Measurements from ENCODE around the gene FARP1.

FARP1 gene

GRCh38 chr13:98467263-98467985 is 324.5 kb downstream of the FARP1 start:
- no peak overlapping the region for H3K9ac ChIP-seq
- no peak overlapping the region for H3K4me3 ChIP-seq (ENCODE audit: low read depth, low read length)
- H2AFZ ChIP-seq, result no peak overlapping the region
- TF ChIP-seq CTCF (IDR thresholded peaks at IDR 0.05), result no peak
- no peak overlapping the region for H3K4me2 ChIP-seq (ENCODE audit: low read length)
- no peaks in the 10 kb centered on the region for H3K9me3 ChIP-seq (ENCODE audit: control insufficient read depth, low read length)
- H3K36me3 ChIP-seq (ENCODE audit: control insufficient read depth, insufficient read depth, low read length), result no peaks in the 10 kb centered on the region
- no peak overlapping the region for H3K27ac ChIP-seq
- no peaks in the 10 kb centered on the region for H3K4me1 ChIP-seq
- H3K79me2 ChIP-seq, result no peaks in the 10 kb centered on the region
- H3K27me3 ChIP-seq (ENCODE audit: control insufficient read depth, insufficient read depth, low read length), result no peaks in the 10 kb centered on the region

- Histone ChIP-seq H3K79me2 (no peaks in the 10 kb centered on the region), H3K27ac (no peak overlapping the region), H3K27me3 (ENCODE audit: control insufficient read depth, insufficient read depth, low read length) (no peaks in the 10 kb centered on the region), H3K9me3 (ENCODE audit: control insufficient read depth, low read length) (no peaks in the 10 kb centered on the region), H3K4me3 (ENCODE audit: low read depth, low read length) (no peak overlapping the region), H3K4me2 (ENCODE audit: low read length) (no peak overlapping the region), H3K36me3 (ENCODE audit: control insufficient read depth, insufficient read depth, low read length) (no peaks in the 10 kb centered on the region), H3K9ac (no peak overlapping the region), H3K4me1 (no peaks in the 10 kb centered on the region), H2AFZ (no peak overlapping the region)
- TF ChIP-seq CTCF (IDR thresholded peaks at IDR 0.05), result no peak
Measured at GRCh38 chr13:98468361-98468760, 325.5 kb downstream of the FARP1 start.

GRCh38 chr13:98468929-98469328 is 326.0 kb downstream of the FARP1 start:
- TF ChIP-seq CTCF (IDR thresholded peaks at IDR 0.05), result no peak
- no peak overlapping the region for H3K9ac ChIP-seq
- no peak overlapping the region for H3K4me3 ChIP-seq (ENCODE audit: low read depth, low read length)
- H3K27ac ChIP-seq, result no peak overlapping the region
- no peaks in the 10 kb centered on the region for H3K27me3 ChIP-seq (ENCODE audit: control insufficient read depth, insufficient read depth, low read length)
- no peaks in the 10 kb centered on the region for H3K9me3 ChIP-seq (ENCODE audit: control insufficient read depth, low read length)
- H3K4me1 ChIP-seq, result no peaks in the 10 kb centered on the region
- H2AFZ ChIP-seq, result no peak overlapping the region
- peaks cover 5% of the 10 kb centered on the region for H3K79me2 ChIP-seq
- H3K4me2 ChIP-seq (ENCODE audit: low read length), result no peak overlapping the region
- no peaks in the 10 kb centered on the region for H3K36me3 ChIP-seq (ENCODE audit: control insufficient read depth, insufficient read depth, low read length)

- H3K79me2 ChIP-seq, result peaks cover 12% of the 10 kb centered on the region
- no peaks in the 10 kb centered on the region for H3K36me3 ChIP-seq (ENCODE audit: control insufficient read depth, insufficient read depth, low read length)
- TF ChIP-seq CTCF (IDR thresholded peaks at IDR 0.05), result no peak
- H3K4me1 ChIP-seq, result no peaks in the 10 kb centered on the region
- H3K9me3 ChIP-seq (ENCODE audit: control insufficient read depth, low read length), result no peaks in the 10 kb centered on the region
- H3K9ac ChIP-seq, result no peak overlapping the region
- no peak overlapping the region for H3K27ac ChIP-seq
- no peaks in the 10 kb centered on the region for H3K27me3 ChIP-seq (ENCODE audit: control insufficient read depth, insufficient read depth, low read length)
- no peak overlapping the region for H2AFZ ChIP-seq
- H3K4me3 ChIP-seq (ENCODE audit: low read depth, low read length), result no peak overlapping the region
- H3K4me2 ChIP-seq (ENCODE audit: low read length), result no peak overlapping the region
Measured at GRCh38 chr13:98470920-98471319, 328.0 kb downstream of the FARP1 start.

- H3K27me3 ChIP-seq (ENCODE audit: control insufficient read depth, insufficient read depth, low read length), result no peaks in the 10 kb centered on the region
- peaks cover 12% of the 10 kb centered on the region for H3K79me2 ChIP-seq
- no peak overlapping the region for H3K9ac ChIP-seq
- no peak for TF ChIP-seq CTCF (IDR thresholded peaks at IDR 0.05)
- H3K36me3 ChIP-seq (ENCODE audit: control insufficient read depth, insufficient read depth, low read length), result no peaks in the 10 kb centered on the region
- no peak overlapping the region for H2AFZ ChIP-seq
- H3K4me2 ChIP-seq (ENCODE audit: low read length), result no peak overlapping the region
- H3K9me3 ChIP-seq (ENCODE audit: control insufficient read depth, low read length), result no peaks in the 10 kb centered on the region
- no peak overlapping the region for H3K4me3 ChIP-seq (ENCODE audit: low read depth, low read length)
- H3K27ac ChIP-seq, result no peak overlapping the region
- H3K4me1 ChIP-seq, result no peaks in the 10 kb centered on the region
Measured at GRCh38 chr13:98471934-98472333, 329.0 kb downstream of the FARP1 start.

Data from parathyroid adenoma (tissue), 2 donors.